Transverse colon (tissue), 4 donors: ENCODE measurements around the gene DNAJC18.

Experiments used
- POLR2A ChIP-seq: fragments of 450-650 bp; IDR thresholded peaks from one replicate; pipeline ENCODE4 v1.6.1; 2016; ENCODE audit warnings: antibody characterized with exemption, mild to moderate bottlenecking, moderate library complexity
- POLR2AphosphoS5 ChIP-seq, 3 donors: sonication (generic); formaldehyde crosslinking; IDR thresholded peaks; one replicate each; pipeline ENCODE4 v1.6.1; 2016; ENCODE audit warnings: antibody characterized with exemption in 3 of 3
- TF ChIP-seq, protein P1 (sequence below), 5 experiments: fragments of 200-600 bp in 3 of 5; fragments of 450-650 bp in 2 of 5; sonication (generic) in 3 of 5; IDR thresholded peaks; 1 replicate in 2 of 5; 2 replicates in 3 of 5; pipeline ENCODE4 v1.5.1; 2016 to 2017; ENCODE audit warnings: antibody characterized with exemption in 5 of 5, inconsistent platforms in 3 of 5, mild to moderate bottlenecking in 2 of 5, moderate library complexity in 1 of 5

DNA sequence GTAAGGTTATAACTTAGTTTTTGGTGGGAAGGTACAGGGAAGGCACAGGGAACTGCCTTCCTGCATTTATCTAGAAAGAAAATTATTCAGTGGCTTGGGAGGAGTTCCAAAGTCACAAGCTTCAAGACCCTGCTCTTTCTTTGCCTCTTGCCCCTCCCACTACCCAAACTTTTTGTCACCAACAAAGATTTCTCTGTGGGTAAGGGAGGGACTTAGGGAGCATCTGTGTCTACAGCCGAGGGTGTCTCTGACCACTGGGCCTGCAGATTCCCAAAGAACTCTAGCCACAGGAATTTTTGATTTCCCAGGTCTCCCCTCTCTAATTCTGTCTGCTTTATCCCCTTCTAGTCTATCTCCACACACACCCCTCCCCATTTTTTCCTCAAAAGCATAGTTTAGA is 21.1 kb upstream of the DNAJC18 start:
- TF ChIP-seq, protein P1, sequence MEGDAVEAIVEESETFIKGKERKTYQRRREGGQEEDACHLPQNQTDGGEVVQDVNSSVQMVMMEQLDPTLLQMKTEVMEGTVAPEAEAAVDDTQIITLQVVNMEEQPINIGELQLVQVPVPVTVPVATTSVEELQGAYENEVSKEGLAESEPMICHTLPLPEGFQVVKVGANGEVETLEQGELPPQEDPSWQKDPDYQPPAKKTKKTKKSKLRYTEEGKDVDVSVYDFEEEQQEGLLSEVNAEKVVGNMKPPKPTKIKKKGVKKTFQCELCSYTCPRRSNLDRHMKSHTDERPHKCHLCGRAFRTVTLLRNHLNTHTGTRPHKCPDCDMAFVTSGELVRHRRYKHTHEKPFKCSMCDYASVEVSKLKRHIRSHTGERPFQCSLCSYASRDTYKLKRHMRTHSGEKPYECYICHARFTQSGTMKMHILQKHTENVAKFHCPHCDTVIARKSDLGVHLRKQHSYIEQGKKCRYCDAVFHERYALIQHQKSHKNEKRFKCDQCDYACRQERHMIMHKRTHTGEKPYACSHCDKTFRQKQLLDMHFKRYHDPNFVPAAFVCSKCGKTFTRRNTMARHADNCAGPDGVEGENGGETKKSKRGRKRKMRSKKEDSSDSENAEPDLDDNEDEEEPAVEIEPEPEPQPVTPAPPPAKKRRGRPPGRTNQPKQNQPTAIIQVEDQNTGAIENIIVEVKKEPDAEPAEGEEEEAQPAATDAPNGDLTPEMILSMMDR (IDR thresholded peaks at IDR 0.05), result no peak
- TF ChIP-seq POLR2A, result no peak
- no peak for TF ChIP-seq POLR2AphosphoS5 (IDR thresholded peaks at IDR 0.05)
